Ovary (tissue), 3 donors: ENCODE data around the gene PDLIM3.

Experiments used
- EP300 ChIP-seq: sonication (generic); formaldehyde crosslinking; IDR thresholded peaks from one replicate; pipeline ENCODE4 v1.6.1; 2017; ENCODE audit warnings: antibody characterized with exemption
- TF ChIP-seq, protein P1 (sequence below), 3 donors: fragments of 450-650 bp in 2 of 3; fragments of 200-600 bp in 1 of 3; IDR thresholded peaks; one replicate each; pipeline versions ENCODE4 v1.5.1 to v1.8.0; 2016 to 2022; ENCODE audit warnings: antibody characterized with exemption in 3 of 3, mild to moderate bottlenecking in 1 of 3
- donor health status: DM: no; HTN: no; CAD: no.

DNA sequence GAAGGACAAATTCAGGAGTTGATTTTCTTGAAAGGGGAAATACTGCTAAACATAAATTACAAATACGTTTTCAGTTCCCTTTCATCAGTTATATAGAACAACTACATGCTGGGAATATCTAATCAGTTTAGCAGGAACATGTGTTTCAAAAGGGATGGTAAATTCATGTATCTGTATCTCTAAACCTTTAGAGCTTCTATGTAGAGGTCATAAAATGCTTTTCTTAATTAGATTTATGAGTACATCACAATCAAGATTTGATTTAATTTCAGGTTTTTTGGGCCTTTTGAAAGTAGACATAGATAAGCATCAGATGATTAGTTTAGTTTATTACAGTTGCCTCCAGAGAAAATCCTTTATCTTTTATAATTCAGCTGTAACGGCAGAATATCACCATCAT, 12.9 kb downstream of the PDLIM3 start:
- TF ChIP-seq, protein P1, sequence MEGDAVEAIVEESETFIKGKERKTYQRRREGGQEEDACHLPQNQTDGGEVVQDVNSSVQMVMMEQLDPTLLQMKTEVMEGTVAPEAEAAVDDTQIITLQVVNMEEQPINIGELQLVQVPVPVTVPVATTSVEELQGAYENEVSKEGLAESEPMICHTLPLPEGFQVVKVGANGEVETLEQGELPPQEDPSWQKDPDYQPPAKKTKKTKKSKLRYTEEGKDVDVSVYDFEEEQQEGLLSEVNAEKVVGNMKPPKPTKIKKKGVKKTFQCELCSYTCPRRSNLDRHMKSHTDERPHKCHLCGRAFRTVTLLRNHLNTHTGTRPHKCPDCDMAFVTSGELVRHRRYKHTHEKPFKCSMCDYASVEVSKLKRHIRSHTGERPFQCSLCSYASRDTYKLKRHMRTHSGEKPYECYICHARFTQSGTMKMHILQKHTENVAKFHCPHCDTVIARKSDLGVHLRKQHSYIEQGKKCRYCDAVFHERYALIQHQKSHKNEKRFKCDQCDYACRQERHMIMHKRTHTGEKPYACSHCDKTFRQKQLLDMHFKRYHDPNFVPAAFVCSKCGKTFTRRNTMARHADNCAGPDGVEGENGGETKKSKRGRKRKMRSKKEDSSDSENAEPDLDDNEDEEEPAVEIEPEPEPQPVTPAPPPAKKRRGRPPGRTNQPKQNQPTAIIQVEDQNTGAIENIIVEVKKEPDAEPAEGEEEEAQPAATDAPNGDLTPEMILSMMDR (IDR thresholded peaks at IDR 0.05) = no peak
- TF ChIP-seq EP300 = no peak
